T-helper 2 cell treated with Interferon-gamma antibody and Interleukin-4, amounts not matched to agents 100 ng/mL and 5 ng/mL, for 36 hours (primary cell): Measurements from ENCODE around the gene ARHGEF17. TPM values are rescaled to one million over a fixed set of nuclear protein-coding genes. Genes with fewer than 3 reads are reported as not detected.

Source experiments
- intact Hi-C: fragments of 100-400 bp; cut with micrococcal nuclease; formaldehyde crosslinking; loops from one replicate; pipeline ENCODE4 v1.15.1; 2023
- total RNA-seq: library from RNA; stranded (reverse); gene quantifications from 2 replicates; pipeline ENCODE4 v1.2.3, GENCODE V29; 2022

Gene ARHGEF17
- total RNA-seq, 1 donor from 2014 or later: 0.11 TPM

- intact Hi-C loops: loop anchor here (1.0 to 2.0 kb wide), 3 partner anchors 16 to 85 kb away; partner anchors contain the start of gene RELT
These were observed 84.3 kb downstream of the ARHGEF17 start for GRCh38 chr11:73392108-73393010.

- intact Hi-C loops: loop anchor here (1.0 to 2.0 kb wide), 3 partner anchors 16 to 86 kb away; partner anchors contain the start of gene RELT
These were observed 84.9 kb downstream of the ARHGEF17 start for GRCh38 chr11:73393011-73393380.

- intact Hi-C loops: loop anchor here (1.0 to 2.0 kb wide), 3 partner anchors 17 to 86 kb away; partner anchors contain the start of gene RELT
These were observed 85.7 kb downstream of the ARHGEF17 start for GRCh38 chr11:73393479-73394415.

- intact Hi-C loops: no loop called here
These were observed 86.6 kb downstream of the ARHGEF17 start for GRCh38 chr11:73394416-73395296.

- intact Hi-C loops: no loop called here
These were observed 87.5 kb downstream of the ARHGEF17 start for GRCh38 chr11:73395297-73396208.

- intact Hi-C loops: no loop called here
These were observed 88.3 kb downstream of the ARHGEF17 start for GRCh38 chr11:73396251-73396930.

GRCh38 chr11:73396985-73397384 lies 88.9 kb downstream of the ARHGEF17 start:
- intact Hi-C loops: no loop called here

- intact Hi-C loops: no loop called here
These were observed 89.5 kb downstream of the ARHGEF17 start for GRCh38 chr11:73397468-73398131.

- intact Hi-C loops: no loop called here
These were observed 90.1 kb downstream of the ARHGEF17 start for GRCh38 chr11:73398132-73398526.

GRCh38 chr11:73398721-73399120 lies 90.6 kb downstream of the ARHGEF17 start:
- intact Hi-C loops: no loop called here

- intact Hi-C loops: no loop called here
These were observed 91.1 kb downstream of the ARHGEF17 start for GRCh38 chr11:73399159-73399590.

GRCh38 chr11:73399636-73400035 lies 91.6 kb downstream of the ARHGEF17 start:
- intact Hi-C loops: no loop called here

- intact Hi-C loops: no loop called here
These were observed 92.2 kb downstream of the ARHGEF17 start for GRCh38 chr11:73400293-73400692.

- intact Hi-C loops: no loop called here
These were observed 93.3 kb downstream of the ARHGEF17 start for GRCh38 chr11:73401217-73401923.

GRCh38 chr11:73401924-73402833 lies 94.1 kb downstream of the ARHGEF17 start:
- intact Hi-C loops: no loop called here

- intact Hi-C loops: no loop called here
These were observed 94.7 kb downstream of the ARHGEF17 start for GRCh38 chr11:73402834-73403185.

- intact Hi-C loops: no loop called here
These were observed 95.5 kb downstream of the ARHGEF17 start for GRCh38 chr11:73403541-73403940.
